Panc1 (cell line): Measurements from ENCODE around the gene OTX1. TPM values are rescaled to one million over a fixed set of nuclear protein-coding genes. Genes with fewer than 3 reads are reported as not detected.

Experiments used
- ATAC-seq: fragments of 200-7000 bp; cut with Tn5 transposase; 2 replicates; pipeline ENCODE4 v1.9.1; 2020; ENCODE audit warnings: mild to moderate bottlenecking, moderate library complexity
- BruUV-seq: library from RNA; stranded (reverse); fragments of 400-500 nt; replicated peaks from 2 replicates; lab custom pipeline; 2021; lab: Mats Ljungman, UMichigan
- CTCF ChIA-PET: fragments of 300-600 bp; sonication (Branson Sonifier 250); formaldehyde crosslinking; loops from one replicate; lab custom pipeline; 2022; ENCODE audit warnings: antibody characterized with exemption; lab: Charles Lee
- POLR2A ChIA-PET: fragments of 300-600 bp; sonication (Branson Sonifier 250); formaldehyde crosslinking; loops from one replicate; lab custom pipeline; 2022; ENCODE audit warnings: antibody characterized with exemption; lab: Charles Lee
- DNase-seq: peaks from one replicate; pipeline ENCODE4 v3.0.0-alpha.2; 2010; ENCODE audit warnings: low read depth, low spot score
- H3K27ac ChIP-seq: 2 replicates; pipeline ENCODE4 v1.5.1; 2011; ENCODE audit warnings: mild to moderate bottlenecking, low read length, inconsistent platforms
- H3K27me3 ChIP-seq: fragments of 200-500 bp; sonication (Bioruptor generic); 2 replicates; pipeline ENCODE4 v1.6.0; 2014; ENCODE audit warnings: low read length, inconsistent platforms; ENCODE audit not compliant: control insufficient read depth, insufficient read depth
- H3K36me3 ChIP-seq: fragments of 200-500 bp; sonication (Bioruptor generic); 2 replicates; pipeline ENCODE4 v1.5.1; 2014; ENCODE audit warnings: inconsistent platforms, mild to moderate bottlenecking, low read length, moderate library complexity; ENCODE audit not compliant: control insufficient read depth, insufficient read depth
- H3K4me1 ChIP-seq: 2 replicates; pipeline ENCODE4 v1.5.1; 2011; ENCODE audit warnings: inconsistent platforms, mild to moderate bottlenecking, low read length, moderate library complexity; ENCODE audit not compliant: control insufficient read depth, insufficient read depth
- H3K4me3 ChIP-seq, 2 experiments: 2 replicates each; pipeline ENCODE4 v1.5.1; 2011 to 2012; ENCODE audit warnings: low read depth in 2 of 2, low read length in 2 of 2, mild to moderate bottlenecking in 2 of 2, inconsistent platforms in 1 of 2, moderate library complexity in 1 of 2
- H3K9me3 ChIP-seq: fragments of 200-500 bp; sonication (Bioruptor generic); 2 replicates; pipeline ENCODE4 v1.5.1; 2014; ENCODE audit warnings: low read depth, mild to moderate bottlenecking, inconsistent platforms, low read length, moderate library complexity; ENCODE audit not compliant: control insufficient read depth, insufficient read depth
- CTCF ChIP-seq: fragments of 450-650 bp; IDR thresholded peaks from 2 replicates; pipeline ENCODE4 v1.5.1; 2017; ENCODE audit warnings: mild to moderate bottlenecking
- POLR2AphosphoS5 ChIP-seq: IDR thresholded peaks from 2 replicates; pipeline ENCODE4 v1.6.1; 2012; ENCODE audit warnings: mild to moderate bottlenecking, low read depth, low read length, moderate library complexity
- REST ChIP-seq, 2 experiments: IDR thresholded peaks; 2 replicates each; pipeline ENCODE4 v1.6.1; 2011 to 2012; ENCODE audit warnings: low read depth in 2 of 2, control low read depth in 1 of 2, low read length in 1 of 2, mild to moderate bottlenecking in 1 of 2, moderate library complexity in 1 of 2; ENCODE audit not compliant: insufficient read depth in 1 of 2
- SIN3A ChIP-seq: IDR thresholded peaks from 2 replicates; pipeline ENCODE4 v1.6.1; 2012; ENCODE audit warnings: low read depth, mild to moderate bottlenecking, low read length, moderate library complexity, borderline replicate concordance; ENCODE audit not compliant: insufficient read depth
- TCF7L2 ChIP-seq: IDR thresholded peaks from 2 replicates; pipeline ENCODE4 v1.6.1; 2011; ENCODE audit warnings: mild to moderate bottlenecking, low read depth, low read length, inconsistent platforms
- in situ Hi-C: cut with HindIII; loops from 2 replicates; pipeline ENCODE4 v1.10.0; 2016; ENCODE audit warnings: low sequenced_read_pairs, low pct_unique_long_range_greater_than_20kb
- intact Hi-C: fragments of 100-400 bp; cut with micrococcal nuclease; formaldehyde crosslinking; loops from one replicate; pipeline ENCODE4 v1.10.0; 2022; ENCODE audit not compliant: unreplicated experiment
- total RNA-seq: library from RNA; stranded (reverse); gene quantifications from one replicate; pipeline ENCODE4 v1.2.1, GENCODE V29; 2021; ENCODE audit not compliant: unreplicated experiment

Gene OTX1
- total RNA-seq, 1 experiment from 2014 or later: 4.2 TPM

GRCh38 chr2:63003351-63003750 lies 47.3 kb upstream of the OTX1 start:
- in situ Hi-C loops (no loop called here), intact Hi-C loops (no loop called here)
- no TSS peak for BruUV-seq
- no peak for TF ChIP-seq POLR2AphosphoS5
- TF ChIP-seq REST (IDR thresholded peaks at IDR 0.05; ENCODE audit: insufficient read depth in 1 of 2, low read depth in 2 of 2, low read length in 1 of 2): no peak
- no peak for TF ChIP-seq SIN3A
- no peak for TF ChIP-seq CTCF
- no peak for TF ChIP-seq TCF7L2
- Histone ChIP-seq H3K27ac (no peak overlapping the region), H3K4me3 (no peak overlapping the region), H3K9me3 (no peaks in the 10 kb centered on the region), H3K27me3 (no peaks in the 10 kb centered on the region), H3K36me3 (no peaks in the 10 kb centered on the region; the same call in 1 of the 2 replicates), H3K4me1 (no peaks in the 10 kb centered on the region)
- ChIA-PET POLR2A (no interaction called here), CTCF (no interaction called here)
- ATAC-seq: no peak
- no peak for DNase-seq

- no peak for TF ChIP-seq POLR2AphosphoS5
- TF ChIP-seq CTCF: no peak
- no peak for TF ChIP-seq SIN3A
- no peak for TF ChIP-seq TCF7L2
- no peak for TF ChIP-seq REST (IDR thresholded peaks at IDR 0.05; ENCODE audit: insufficient read depth in 1 of 2, low read depth in 2 of 2, low read length in 1 of 2)
- no peaks in the 10 kb centered on the region for H3K27me3 ChIP-seq
- in situ Hi-C loops (no loop called here), intact Hi-C loops (no loop called here)
- H3K4me3 ChIP-seq: no peak overlapping the region
- H3K36me3 ChIP-seq: no peaks in the 10 kb centered on the region; the same call in 1 of the 2 replicates
- ATAC-seq: no peak
- POLR2A ChIA-PET: no interaction called here
- CTCF ChIA-PET: no interaction called here
- BruUV-seq: no TSS peak
- H3K4me1 ChIP-seq: no peaks in the 10 kb centered on the region
- no peak for DNase-seq
- no peaks in the 10 kb centered on the region for H3K9me3 ChIP-seq
- no peak overlapping the region for H3K27ac ChIP-seq
These were observed 42.7 kb upstream of the OTX1 start for GRCh38 chr2:63007813-63008458.
